SU-DHL-6 (cell line): ENCODE results near the gene DNAJC24.

Experiments used
- H2AFZ ChIP-seq: fragments of 200-600 bp; sonication (generic); 2 replicates; pipeline ENCODE4 v1.6.1; 2014; ENCODE audit warnings: low read depth, mild to moderate bottlenecking, moderate library complexity, mixed read lengths, antibody characterized with exemption, low read length; ENCODE audit not compliant: severe bottlenecking
- H3F3A ChIP-seq: fragments of 200-600 bp; shearing (Covaris generic); 2 replicates; pipeline ENCODE4 v1.6.0; 2016; ENCODE audit warnings: antibody characterized with exemption, mild to moderate bottlenecking; ENCODE audit not compliant: insufficient read depth
- H3K27ac ChIP-seq: fragments of 200-600 bp; sonication (generic); 2 replicates; pipeline ENCODE4 v1.5.1; 2016; ENCODE audit warnings: low read depth, mild to moderate bottlenecking, low read length, moderate library complexity, mixed read lengths
- H3K27me3 ChIP-seq: fragments of 200-600 bp; sonication (generic), shearing (Covaris generic); 2 replicates; pipeline ENCODE4 v1.6.0; 2014; ENCODE audit warnings: mild to moderate bottlenecking, low read length
- H3K36me3 ChIP-seq: fragments of 200-600 bp; sonication (generic); 2 replicates; pipeline ENCODE4 v1.6.1; 2014; ENCODE audit warnings: mild to moderate bottlenecking, low read length, mixed read lengths
- H3K4me2 ChIP-seq: fragments of 300-600, 200-600 bp; shearing (Covaris generic), sonication (generic); 2 replicates; pipeline ENCODE4 v1.6.0; 2014; ENCODE audit warnings: low read length, low read depth, mild to moderate bottlenecking; ENCODE audit not compliant: poor library complexity, severe bottlenecking
- H3K4me3 ChIP-seq: fragments of 200-600 bp; sonication (generic); 2 replicates; pipeline ENCODE4 v1.5.1; 2014; ENCODE audit warnings: antibody characterized with exemption, low read length, mild to moderate bottlenecking, mixed read lengths; ENCODE audit not compliant: insufficient read depth, poor library complexity, severe bottlenecking
- H3K79me2 ChIP-seq: fragments of 200-600 bp; sonication (generic); 2 replicates; pipeline ENCODE4 v1.6.1; 2014; ENCODE audit warnings: mild to moderate bottlenecking, low read length, moderate library complexity; ENCODE audit not compliant: insufficient read depth
- H3K9ac ChIP-seq: fragments of 200-600 bp; sonication (generic); 2 replicates; pipeline ENCODE4 v1.7.0; 2014; ENCODE audit warnings: mild to moderate bottlenecking, low read length
- H3K9me2 ChIP-seq: fragments of 200-600 bp; sonication (generic); replicated peaks from 2 replicates; pipeline ENCODE4 v1.6.1; 2014; ENCODE audit warnings: low read length; ENCODE audit not compliant: insufficient read depth
- H3K9me3 ChIP-seq: fragments of 200-600 bp; sonication (generic); 2 replicates; pipeline ENCODE4 v1.6.1; 2014; ENCODE audit warnings: low read length, mixed read lengths; ENCODE audit not compliant: insufficient read depth
- H4K20me1 ChIP-seq: fragments of 200-600 bp; sonication (generic); 2 replicates; pipeline ENCODE4 v1.6.1; 2014; ENCODE audit warnings: low read depth, mild to moderate bottlenecking, antibody characterized with exemption, low read length, moderate library complexity, mixed read lengths
- CTCF ChIP-seq: fragments of 200-600 bp; sonication (generic); IDR thresholded peaks from one replicate; pipeline ENCODE4 v1.5.1; 2017; ENCODE audit warnings: antibody characterized with exemption, mild to moderate bottlenecking, low read length, moderate library complexity; ENCODE audit not compliant: insufficient read depth, poor library complexity, severe bottlenecking
- EZH2phosphoT487 ChIP-seq: fragments of 200-600 bp; sonication (generic), shearing (Covaris generic); conservative IDR thresholded peaks from 2 replicates; pipeline ENCODE4 v1.6.1; 2018; ENCODE audit warnings: mild to moderate bottlenecking, antibody characterized with exemption, low read length, moderate library complexity, mixed read lengths

The DNAJC24 gene

GRCh38 chr11:31478223-31478590 lies 108.5 kb downstream of the DNAJC24 start:
- H2AFZ ChIP-seq = no peak overlapping the region
- no peaks in the 10 kb centered on the region for H3K9me2 ChIP-seq
- no peaks in the 10 kb centered on the region for H3K27me3 ChIP-seq
- no peaks in the 10 kb centered on the region for H3K9me3 ChIP-seq
- no peaks in the 10 kb centered on the region; the same call in 1 of the 2 replicates for H3F3A ChIP-seq
- no peak overlapping the region for H3K4me3 ChIP-seq
- H3K27ac ChIP-seq = no peak overlapping the region
- H3K36me3 ChIP-seq = no peaks in the 10 kb centered on the region
- no peak overlapping the region for H3K9ac ChIP-seq
- no peak overlapping the region for H3K4me2 ChIP-seq
- peaks cover 53% of the 10 kb centered on the region; the same call in 1 of the 2 replicates for H3K79me2 ChIP-seq
- H4K20me1 ChIP-seq = peaks cover 31% of the 10 kb centered on the region
- TF ChIP-seq CTCF = no peak

- Histone ChIP-seq H3K4me3 (no peak overlapping the region), H3K36me3 (no peaks in the 10 kb centered on the region), H3K9me3 (no peaks in the 10 kb centered on the region), H2AFZ (no peak overlapping the region), H3K4me2 (no peak overlapping the region), H3K9me2 (no peaks in the 10 kb centered on the region), H3K27ac (no peak overlapping the region), H3F3A (no peaks in the 10 kb centered on the region; the same call in 1 of the 2 replicates), H3K79me2 (peaks cover 57% of the 10 kb centered on the region; the same call in 1 of the 2 replicates), H3K27me3 (no peaks in the 10 kb centered on the region), H3K9ac (no peak overlapping the region), H4K20me1 (peaks cover 31% of the 10 kb centered on the region)
- TF ChIP-seq CTCF (no peak), EZH2phosphoT487 (no peak)
Observed at GRCh38 chr11:31479066-31479465, 109.4 kb downstream of the DNAJC24 start.

GRCh38 chr11:31480930-31481329 lies 111.3 kb downstream of the DNAJC24 start:
- H3K9me3 ChIP-seq = no peaks in the 10 kb centered on the region
- no peak overlapping the region for H3K4me2 ChIP-seq
- no peaks in the 10 kb centered on the region for H3K27me3 ChIP-seq
- no peak overlapping the region for H3K4me3 ChIP-seq
- H2AFZ ChIP-seq = no peak overlapping the region
- H3F3A ChIP-seq = peaks cover 3% of the 10 kb centered on the region
- no peak for TF ChIP-seq CTCF
- no peak for TF ChIP-seq EZH2phosphoT487
- no peak overlapping the region for H3K27ac ChIP-seq
- no peak overlapping the region for H3K9ac ChIP-seq
- no peaks in the 10 kb centered on the region for H3K36me3 ChIP-seq
- H3K79me2 ChIP-seq = peaks cover 62% of the 10 kb centered on the region
- H4K20me1 ChIP-seq = peaks cover 27% of the 10 kb centered on the region
- no peaks in the 10 kb centered on the region for H3K9me2 ChIP-seq
